CD4-positive, alpha-beta T cell treated with Interleukin-17A for 1 hour (primary cell): ENCODE data around the gene CEACAM3.
"Not testable (repeated sequence)": the region's sequence is repeated elsewhere in the genome, so short reads cannot be mapped to it uniquely, and the experiment has no call there.

Experiments
- DNase-seq: peaks from one replicate; pipeline ENCODE4 v3.0.0-alpha.2; 2020

Gene CEACAM3

DNA sequence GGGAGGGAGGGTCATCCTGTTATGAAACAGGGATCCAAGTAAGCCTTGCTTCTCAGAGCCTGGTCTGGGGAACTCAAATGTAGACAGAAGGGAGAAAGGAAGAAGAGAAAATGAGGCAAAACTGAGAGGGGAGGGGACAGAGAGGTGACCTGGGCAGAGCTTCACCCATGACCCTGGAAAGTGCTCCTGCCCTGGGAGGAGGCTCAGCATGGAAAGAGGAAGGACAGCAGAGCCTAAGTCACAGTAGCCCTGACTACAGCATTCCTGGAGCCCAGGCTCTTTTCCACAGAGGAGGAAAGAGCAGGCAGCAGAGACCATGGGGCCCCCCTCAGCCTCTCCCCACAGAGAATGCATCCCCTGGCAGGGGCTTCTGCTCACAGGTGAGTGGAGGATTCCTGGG is at the start of gene CEACAM3:
Gene CEACAM3 (plus strand): TSS at position 226 of the 400 bp plus-strand sequence. CDS start 91 bp downstream, at position 317.
- DNase-seq, result no peak

DNA sequence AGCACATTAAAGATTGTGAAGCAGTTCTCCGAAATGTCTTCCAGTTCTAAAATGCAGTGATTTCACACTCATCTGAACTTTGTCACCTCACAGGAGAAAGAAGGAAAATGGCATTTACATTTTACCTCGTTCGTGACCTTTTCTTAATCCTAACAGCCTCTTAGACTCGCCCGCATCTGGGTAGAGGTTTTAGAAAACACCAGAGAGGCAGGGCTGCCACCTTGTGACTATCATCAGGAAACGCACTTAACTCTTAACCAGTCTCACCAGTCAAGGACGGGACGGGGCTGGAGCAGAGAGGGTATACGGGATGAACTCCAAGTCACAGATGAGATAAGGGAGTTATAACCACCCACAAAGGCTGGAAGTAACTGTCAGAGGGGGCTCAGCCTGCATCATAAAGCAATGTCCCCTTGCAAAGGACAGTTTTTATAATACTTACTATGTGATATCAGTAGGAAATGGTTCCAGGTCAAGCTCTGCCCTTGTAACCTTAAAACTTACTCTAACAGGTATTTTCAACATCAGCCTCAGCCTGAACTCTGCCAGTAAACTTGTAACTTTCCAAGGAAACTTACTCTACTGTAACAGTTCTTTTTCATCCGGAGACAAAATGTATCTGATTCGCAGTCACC is 49.7 kb upstream of the CEACAM3 start:
- DNase-seq, result peak; percentile 49

DNA sequence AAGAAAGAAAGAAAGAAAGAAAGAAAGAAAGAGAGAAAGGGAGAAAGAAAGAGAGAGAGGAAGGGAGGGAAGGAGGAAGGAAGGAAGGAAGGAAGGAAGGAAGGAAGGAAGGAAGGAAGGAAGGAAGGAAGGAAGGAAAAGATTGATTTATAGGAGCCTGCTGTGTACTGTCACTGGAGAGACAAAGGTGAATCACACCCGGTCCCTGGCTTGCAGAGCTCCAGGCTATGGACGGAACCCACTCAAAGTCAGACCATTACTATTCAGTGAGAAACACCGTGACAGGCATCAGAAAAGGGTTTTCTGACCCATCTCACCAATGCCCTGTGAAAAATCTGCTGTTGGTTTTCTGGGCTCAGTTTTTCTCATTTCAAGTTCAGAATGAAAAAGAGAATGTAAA is 48.4 kb upstream of the CEACAM3 start:
- no peak for DNase-seq

DNA sequence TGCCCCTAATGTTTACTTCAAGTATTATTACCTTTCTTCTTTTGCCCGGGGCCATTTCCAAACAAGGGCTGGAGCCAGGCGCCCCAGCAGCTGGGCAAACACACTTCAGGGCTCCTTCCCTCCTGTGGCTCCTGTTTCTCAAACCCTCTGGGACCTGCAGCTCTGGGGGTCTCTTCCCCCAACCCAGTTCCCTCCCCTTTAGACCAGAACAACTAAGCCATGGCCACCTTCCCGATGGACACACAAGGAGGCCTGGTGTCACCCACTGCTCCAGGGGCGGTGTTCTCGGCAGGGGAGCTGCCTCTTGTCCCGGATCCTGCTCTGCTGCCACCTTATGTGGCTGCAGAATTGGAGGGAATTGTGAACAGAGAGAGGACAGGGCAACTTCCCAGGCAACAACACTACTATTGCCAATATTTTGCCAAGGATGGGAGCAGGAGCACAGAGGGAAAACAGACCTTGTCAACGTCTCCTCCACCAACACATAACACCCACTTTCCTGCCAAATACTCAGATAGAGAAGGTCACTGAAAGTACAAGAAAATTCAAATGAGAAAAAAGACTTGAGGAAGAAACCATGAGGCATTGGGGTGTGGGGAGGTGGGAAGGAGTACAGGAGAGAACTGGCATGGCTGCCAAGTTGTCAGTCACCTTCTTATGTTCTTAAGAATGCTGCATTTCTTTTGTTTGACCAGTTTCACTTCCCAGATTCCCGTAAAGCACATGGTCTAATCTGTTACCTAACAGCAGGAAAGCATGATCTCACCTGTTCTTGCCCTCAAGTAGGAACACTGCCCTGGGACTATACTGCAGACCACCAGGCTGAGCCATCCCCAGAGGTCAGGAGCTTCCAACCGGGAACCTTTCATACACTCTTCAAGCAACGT is 45.9 kb upstream of the CEACAM3 start:
- DNase-seq, result not testable (repeated sequence)

DNA sequence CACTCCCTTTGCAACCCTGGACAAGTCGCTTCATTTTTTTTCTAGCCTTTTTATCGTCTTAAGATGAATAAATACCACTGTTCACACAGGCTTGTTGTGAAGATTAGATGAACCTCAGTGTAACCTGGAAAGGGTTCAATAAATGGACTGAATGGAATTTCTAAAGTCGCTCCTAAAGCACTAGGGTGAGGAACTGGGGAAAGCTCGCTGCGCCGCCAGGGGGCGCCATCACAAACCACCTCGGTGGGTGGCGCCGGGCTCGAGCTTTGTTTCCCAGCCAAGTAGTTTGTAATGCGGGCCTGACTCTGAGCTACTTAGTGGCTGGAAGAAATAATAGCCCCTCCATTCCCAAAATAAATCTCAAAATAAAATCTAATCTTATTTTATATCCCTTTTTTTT is 43.2 kb upstream of the CEACAM3 start:
- DNase-seq, result peak; percentile 71

DNA sequence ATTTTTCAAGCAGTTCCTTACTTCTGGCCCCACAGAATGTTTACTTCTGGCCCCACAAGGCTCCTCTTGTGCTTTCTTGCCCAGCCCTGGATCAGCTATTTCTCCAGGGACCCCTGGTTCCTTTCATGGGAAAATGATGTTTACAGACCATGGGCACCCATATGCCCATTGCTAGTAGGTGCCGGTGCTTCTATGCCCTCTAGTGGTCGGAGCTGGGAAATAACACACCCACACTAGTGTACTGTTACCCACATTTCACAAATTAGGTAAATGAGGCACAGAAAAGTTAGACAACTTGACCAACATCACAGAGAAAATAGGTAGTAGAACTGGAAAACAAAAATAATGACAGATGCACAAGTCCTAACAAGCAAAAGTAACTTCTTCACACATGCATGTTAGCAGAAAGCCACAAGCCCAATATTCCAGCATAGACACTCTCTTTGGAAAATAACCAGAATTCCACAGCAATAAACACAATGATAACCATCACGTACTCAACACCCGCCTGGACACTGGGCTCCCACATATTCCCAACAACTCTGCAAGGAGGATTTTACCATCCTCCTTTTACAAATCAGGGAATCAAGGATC is 42.4 kb upstream of the CEACAM3 start:
- peak; percentile 78 for DNase-seq

DNA sequence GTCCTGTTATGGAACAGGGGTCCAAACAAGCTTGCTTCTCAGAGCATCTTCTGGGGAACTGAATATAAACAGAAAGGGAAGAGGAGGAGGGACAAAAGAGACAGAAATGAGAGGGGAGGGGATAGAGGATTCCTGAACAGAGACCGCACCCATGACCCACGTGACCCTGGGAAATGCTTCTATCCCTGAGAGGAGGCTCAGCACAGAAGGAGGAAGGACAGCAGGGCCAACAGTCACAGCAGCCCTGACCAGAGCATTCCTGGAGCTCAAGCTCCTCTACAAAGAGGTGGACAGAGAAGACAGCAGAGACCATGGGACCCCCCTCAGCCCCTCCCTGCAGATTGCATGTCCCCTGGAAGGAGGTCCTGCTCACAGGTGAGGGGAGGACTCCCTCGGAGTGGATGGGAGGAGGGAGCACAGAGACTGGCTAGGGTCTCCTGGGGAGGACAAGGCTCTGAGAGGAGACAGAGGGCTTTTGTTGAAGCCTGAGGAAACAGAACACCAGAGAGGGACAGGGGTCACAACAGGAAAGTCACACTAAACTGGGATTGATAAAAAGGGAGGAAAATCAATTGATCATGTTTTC is 41.0 kb upstream of the CEACAM3 start, which contains the start of gene CEACAM6:
Gene CEACAM6 (plus strand): TSS at position 203 of the 586 bp plus-strand sequence. CDS start 109 bp downstream, at position 312.
- DNase-seq, result no peak

DNA sequence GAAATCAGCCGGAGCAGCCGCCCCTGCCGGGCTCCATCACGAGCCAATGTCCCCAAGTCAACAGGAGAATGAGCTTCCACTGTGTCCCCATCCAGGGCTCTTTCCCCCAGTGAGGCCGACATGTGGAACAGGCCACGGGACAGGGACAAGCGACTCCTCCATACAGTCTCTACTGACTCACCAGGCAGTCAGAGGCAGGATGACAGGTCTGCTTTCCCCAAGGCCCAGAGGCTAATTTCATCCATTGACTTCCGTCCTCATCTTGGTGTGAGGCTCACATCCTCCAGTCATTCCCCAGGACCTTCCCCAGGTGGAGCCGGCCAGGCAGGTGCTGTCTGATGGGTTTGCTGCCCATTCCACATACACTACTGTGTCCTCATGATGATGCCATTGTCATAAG is 37.5 kb upstream of the CEACAM3 start:
- DNase-seq, result no peak

DNA sequence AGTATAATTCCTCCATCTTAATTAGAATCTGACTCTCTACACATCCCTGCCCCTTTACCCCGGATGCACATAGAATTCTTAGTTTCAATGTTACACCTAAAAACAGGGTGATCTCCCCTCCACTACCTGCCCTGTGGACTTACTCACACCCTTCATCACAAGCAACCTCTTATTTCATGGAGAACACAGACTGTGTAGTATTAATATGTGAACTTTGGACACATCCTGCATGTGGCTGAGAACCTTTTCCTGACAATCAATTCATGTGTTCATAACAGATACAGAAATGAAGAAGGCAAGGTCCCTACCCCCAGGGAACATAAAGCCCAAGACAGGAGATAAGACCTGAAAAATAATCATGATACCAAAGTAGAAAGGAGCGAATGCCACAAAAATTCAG is 29.3 kb upstream of the CEACAM3 start:
- DNase-seq, result no peak

DNA sequence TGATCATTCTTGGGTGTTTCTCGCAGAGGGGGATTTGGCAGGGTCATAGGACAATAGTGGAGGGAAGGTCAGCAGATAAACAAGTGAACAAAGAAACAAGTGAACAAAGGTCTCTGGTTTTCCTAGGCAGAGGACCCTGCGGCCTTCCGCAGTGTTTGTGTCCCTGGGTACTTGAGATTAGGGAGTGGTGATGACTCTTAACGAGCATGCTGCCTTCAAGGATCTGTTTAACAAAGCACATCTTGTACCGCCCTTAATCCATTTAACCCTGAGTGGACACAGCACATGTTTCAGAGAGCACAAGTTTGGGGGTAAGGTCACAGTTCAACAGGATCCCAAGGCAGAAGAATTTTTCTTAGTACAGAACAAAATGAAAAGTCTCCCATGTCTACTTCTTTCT is 28.3 kb upstream of the CEACAM3 start:
- not testable (repeated sequence) for DNase-seq

DNA sequence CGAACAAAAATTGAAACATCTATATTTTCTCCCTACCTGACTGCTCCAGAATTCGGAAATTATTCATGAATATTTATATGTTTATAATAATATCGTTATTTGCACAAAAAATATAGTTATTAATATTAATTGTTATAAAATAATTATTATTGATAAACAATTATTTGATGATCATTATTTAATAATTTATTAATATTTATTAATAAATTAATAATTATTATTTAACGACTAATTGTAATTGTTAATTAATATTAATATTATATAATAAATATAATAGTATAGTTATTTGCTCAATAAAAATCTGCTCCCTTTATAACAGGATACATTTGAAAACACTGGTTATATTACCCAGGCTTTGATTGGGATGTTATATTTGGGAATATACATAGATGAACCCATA is 26.8 kb upstream of the CEACAM3 start:
- no peak for DNase-seq

DNA sequence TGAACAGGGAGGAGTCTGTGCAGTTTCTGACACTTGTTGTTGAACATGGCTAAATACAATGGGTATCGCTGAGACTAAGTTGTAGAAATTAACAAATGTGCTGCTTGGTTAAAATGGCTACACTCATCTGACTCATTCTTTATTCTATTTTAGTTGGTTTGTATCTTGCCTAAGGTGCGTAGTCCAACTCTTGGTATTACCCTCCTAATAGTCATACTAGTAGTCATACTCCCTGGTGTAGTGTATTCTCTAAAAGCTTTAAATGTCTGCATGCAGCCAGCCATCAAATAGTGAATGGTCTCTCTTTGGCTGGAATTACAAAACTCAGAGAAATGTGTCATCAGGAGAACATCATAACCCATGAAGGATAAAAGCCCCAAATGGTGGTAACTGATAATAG is 25.0 kb upstream of the CEACAM3 start:
- no peak for DNase-seq

DNA sequence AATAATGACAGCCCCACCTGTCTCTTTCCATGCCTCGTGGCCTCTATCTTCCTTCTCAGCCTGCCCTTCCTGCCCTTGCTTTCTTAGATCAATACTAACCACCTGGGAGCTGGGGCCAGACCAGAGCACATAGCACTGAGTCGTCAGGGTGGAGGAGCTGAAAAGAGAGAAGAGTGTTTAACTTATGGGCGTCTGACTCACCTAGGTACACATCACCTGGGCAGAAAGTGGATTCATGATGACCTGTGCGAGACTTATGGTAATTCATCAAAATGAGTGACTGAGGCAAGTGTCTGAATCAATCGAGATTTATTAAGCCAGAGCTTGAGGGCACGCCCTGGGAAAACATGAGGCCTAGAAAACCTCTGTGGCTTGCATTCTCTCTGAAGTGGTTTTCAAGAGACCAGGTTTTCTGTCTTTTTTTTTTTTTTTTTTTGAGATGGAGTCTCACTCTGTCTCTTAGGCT is 21.8 kb upstream of the CEACAM3 start:
- peak; percentile 71 for DNase-seq

DNA sequence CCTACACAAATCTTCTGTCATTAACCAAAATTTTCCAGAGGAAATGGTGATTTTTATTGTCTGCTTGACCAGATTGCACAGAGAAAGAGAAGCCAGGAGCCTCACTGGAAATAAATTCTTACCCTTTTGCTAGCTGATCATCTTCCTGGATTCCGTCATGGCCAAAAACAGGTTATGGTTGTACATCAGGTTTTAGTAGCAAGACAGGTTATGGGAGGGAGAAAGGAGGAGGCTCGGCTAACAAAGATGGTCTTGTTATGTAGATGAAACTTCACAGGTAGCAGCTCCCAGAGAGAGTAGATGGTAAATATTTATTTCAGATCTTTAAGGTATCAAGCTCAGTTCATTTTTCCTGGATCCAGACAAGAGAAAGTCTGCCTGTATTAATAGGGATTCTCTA is 19.7 kb upstream of the CEACAM3 start:
- no peak for DNase-seq

DNA sequence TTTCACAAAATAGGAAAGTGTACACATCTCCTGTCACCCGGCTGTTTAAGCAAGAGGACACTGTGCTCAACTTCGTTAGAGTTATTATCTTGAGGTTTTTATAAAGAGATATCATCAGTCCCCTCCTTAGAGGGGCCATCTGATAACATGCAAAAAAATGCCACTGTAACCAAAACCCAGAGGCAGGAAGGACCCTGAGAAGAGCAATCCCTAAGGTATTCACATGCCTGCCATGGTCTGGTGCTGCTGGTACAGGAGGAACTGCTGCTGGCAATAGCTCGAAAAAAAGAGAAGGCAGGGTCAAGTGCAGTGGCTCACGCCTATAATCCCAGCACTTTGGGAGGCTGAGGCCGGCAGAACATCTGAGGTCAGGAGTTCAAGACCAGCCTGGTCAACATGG is 12.8 kb upstream of the CEACAM3 start:
- no peak for DNase-seq

DNA sequence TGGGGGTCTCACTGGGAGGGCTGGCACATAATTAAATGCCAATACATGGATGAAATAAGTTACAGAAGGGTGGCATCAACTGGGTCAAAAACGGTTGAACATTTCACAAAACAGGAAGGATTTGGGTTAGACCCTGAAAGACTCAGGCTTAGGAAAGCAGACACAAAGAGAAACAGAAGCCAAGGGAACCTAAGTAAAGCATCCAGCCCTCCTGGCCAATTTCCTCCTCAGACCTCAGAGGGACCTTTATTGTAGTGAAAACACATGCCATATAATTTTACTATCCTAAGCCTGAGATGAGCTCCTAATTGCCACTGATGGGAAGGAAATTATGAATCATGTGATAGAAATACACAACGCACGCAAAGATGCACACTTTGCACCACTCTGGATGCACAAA is 12.1 kb upstream of the CEACAM3 start:
- DNase-seq, result no peak

DNA sequence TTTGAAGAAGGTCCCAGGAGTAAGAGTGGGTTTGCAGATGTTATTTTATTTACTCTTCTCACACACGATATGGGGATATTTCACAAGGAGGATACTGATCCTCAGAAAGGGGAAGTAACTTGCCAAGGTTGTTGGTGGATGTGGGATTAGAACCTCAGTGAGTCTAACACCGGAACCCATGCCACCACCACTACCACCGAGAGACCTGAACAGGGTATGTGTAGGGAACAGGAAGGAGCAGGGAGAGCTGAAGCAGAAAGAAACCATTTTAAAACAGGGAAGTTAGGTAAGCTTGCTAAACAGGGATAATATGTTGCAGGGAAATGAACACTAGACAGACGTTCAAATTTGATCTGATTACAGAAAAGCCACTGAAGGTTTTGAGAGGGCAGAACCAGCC is 11.6 kb upstream of the CEACAM3 start:
- no peak for DNase-seq

DNA sequence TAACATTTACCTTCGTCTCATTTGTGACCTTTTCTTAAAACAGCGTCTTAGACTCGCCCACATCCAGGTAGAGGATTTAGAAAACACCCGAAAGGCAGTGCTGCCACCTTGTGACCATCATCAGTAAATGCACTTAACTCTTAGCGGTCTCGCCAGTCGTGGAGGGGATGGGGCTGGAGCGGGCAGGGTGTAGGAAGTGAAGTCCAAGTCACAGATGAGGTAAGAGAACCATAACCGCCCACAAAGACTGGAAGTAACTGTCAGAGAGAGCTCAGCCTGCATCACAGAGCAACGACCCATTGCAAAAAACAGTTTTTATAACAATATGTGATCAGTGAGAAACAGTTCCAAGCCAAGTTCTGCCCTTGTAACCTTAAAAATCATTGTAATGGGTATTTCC is 10.7 kb upstream of the CEACAM3 start:
- DNase-seq, result peak; percentile 80

DNA sequence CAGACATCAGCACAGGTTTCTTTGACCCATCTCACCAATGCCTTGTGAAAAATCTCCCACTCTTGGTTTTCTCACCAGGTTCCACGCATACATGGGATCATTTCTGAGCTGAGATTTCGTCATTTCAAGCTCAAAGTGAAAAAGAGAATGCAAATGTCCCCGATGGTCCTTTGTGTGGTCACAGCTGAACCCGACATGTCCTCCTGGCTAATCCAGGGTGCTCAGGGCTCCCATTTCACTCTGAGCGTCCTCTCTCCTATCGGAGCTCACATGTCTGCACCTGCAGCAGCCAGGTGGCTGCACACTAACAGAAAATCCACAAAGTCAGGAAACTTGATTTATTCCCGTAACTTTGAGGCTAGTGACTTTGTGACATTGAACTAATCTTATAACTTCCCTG is 9.3 kb upstream of the CEACAM3 start:
- DNase-seq, result no peak

DNA sequence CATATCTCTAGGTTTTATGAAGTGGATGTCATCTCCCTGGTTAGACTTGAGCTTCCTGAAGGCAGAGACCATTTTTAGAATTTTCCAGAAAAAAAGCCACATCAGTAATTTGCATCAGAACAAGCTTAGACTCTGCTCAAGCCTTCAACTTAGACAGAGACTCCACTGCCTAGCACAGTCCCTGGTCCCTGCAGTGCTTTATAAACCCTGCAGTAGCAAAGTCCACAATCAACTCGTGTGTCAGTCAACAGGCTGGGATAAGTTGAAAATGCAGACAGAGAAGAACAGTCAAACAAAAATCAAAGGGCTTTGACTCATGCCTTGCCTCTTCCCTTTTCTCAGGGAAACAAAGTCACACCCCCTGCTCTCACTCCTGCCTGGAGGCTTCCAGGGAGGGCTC is 7.9 kb upstream of the CEACAM3 start:
- not testable (repeated sequence) for DNase-seq

DNA sequence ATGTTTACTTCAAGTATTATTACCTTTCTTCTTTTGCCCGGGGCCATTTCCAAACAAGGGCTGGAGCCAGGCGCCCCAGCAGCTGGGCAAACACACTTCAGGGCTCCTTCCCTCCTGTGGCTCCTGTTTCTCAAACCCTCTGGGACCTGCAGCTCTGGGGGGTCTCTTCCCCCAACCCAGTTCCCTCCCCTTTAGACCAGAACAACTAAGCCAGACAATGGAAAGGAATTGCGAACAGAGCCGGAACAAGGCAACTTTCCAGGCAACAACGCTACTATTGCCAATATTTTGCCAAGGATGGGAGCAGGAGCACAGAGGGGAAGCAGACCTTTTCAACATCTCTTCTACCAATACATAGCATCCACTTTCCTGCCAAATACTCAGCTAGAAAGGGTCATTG is 7.3 kb upstream of the CEACAM3 start:
- DNase-seq, result not testable (repeated sequence)

DNA sequence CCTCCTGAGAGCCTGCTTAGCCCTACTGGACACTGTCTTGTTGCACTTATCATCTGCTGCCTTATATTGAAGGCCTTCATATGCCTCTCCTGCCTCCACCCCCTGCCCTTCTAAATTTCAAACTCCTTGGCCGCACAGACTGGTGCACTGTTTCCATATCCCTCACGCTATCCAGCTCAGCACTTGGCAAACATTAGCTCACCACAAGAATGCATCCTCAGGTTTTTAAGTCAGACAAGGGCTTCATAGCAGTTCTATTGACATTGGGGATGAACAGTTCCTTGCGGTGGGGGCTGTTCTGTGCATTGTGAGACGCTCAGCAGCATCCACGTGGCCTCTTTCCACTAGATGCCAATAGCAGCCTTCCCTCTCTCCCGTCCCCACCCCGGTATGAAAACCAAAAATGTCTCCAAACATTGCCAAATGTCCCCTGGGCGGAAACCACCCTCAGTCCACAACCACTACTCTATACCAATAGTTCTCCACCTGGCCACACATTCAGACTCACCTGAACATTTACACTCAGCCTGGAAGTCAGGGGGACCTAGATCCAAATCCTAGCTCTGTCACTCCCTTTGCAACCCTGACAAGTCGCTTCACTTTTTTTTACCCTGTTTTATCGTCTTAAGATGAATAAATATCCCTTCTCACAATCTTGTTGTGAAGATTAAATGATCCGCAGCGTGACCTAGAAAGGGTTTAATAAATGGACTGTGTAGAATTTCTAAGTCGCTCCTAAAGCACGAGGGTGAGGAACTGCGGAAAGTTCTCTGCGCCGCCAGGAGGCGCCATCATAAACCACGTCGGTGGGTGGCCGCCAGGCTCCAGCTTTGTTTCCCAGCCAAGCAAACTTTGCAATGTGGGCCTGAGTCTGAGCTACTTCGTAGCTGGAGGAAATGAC is 3.6 kb upstream of the CEACAM3 start:
- DNase-seq, result peak; percentile 41
